Heart left ventricle (tissue), 13 donors: ENCODE data around the gene RPL18.

Experiments used
- CTCF ChIP-seq, 12 donors: fragments of 200-600 bp; sonication (generic) in 4 of 12; IDR thresholded peaks; one replicate each; pipeline versions ENCODE4 v1.5.0 to v1.8.0; 2018 to 2022; ENCODE audit warnings: antibody characterized with exemption in 12 of 12, mild to moderate bottlenecking in 5 of 12
- POLR2A ChIP-seq, 2 donors: fragments of 450-650 bp; IDR thresholded peaks; one replicate each; pipeline ENCODE4 v1.6.1; 2017; ENCODE audit warnings: antibody characterized with exemption in 2 of 2, mild to moderate bottlenecking in 2 of 2, moderate library complexity in 2 of 2
- donor health status: ischemic (EF 13 %, LVEDD 7.1; RV severe dilation, severe dysfunction).
- donor health status: DM: no; HTN: yes; CAD: no.
- donor health status: DM: no; HTN: no; CAD: no.
- donor health status: ischemic (EF 25% LVEDD 6.9; RV normal size, moderate dysfunction).
- donor health status: ischemic (EF 25% LVEDD 5.7; RV mildly dilated, moderate dysfunction).
- donor health status: ischemic (EF 35%, LVEDD 5.7; RV mildly dilated, moderate dysfunction).
- donor health status: nonischemic (EF 11% LVEDD 7.7; RV severe dilation, severe dysfunction).
- donor health status: DM: yes; HTN: yes; CAD: no.
- donor health status: PGD.
- donor health status: ischemic (EF 29% LVEDD 5.4; RV normal size, mild dysfunction).
- donor health status: nonischemic (EF 23%, LVEDD 6.1; RV moderate dilation, normal function).

- TF ChIP-seq POLR2A (IDR thresholded peaks at IDR 0.05) (no peak), CTCF (IDR thresholded peaks at IDR 0.05) (no peak)
These were observed 7.1 kb downstream of the RPL18 start for GRCh38 chr19:48611872-48612271.
